H7 (cell line): ENCODE data around the gene MTAP. TPM values are rescaled to one million over a fixed set of nuclear protein-coding genes. Genes with fewer than 3 reads are reported as not detected.

Experiments used
- DNase-seq: peaks from one replicate; pipeline ENCODE4 v3.0.0; 2012
- H3K27me3 ChIP-seq: 2 replicates; pipeline ENCODE4 v1.6.0; 2011; ENCODE audit warnings: mild to moderate bottlenecking, low read length; ENCODE audit not compliant: control insufficient read depth, insufficient read depth
- H3K36me3 ChIP-seq: replicated peaks from 2 replicates; pipeline ENCODE4 v1.5.1; 2011; ENCODE audit warnings: low read length; ENCODE audit not compliant: control insufficient read depth, insufficient read depth
- H3K4me3 ChIP-seq: 2 replicates; pipeline ENCODE4 v1.5.1; 2011; ENCODE audit warnings: low read depth, mild to moderate bottlenecking, control low read depth, low read length, moderate library complexity; ENCODE audit not compliant: insufficient read depth
- total RNA-seq: library from RNA; depleted of rRNA; stranded (reverse); fragments of >200 nt; shearing (Covaris generic); gene quantifications from 2 replicates; pipeline ENCODE4 v1.2.3, GENCODE V29; 2014; rRNA removed

The MTAP gene
- total RNA-seq: 34.0 and 38.3 TPM in 2 replicates

DNA sequence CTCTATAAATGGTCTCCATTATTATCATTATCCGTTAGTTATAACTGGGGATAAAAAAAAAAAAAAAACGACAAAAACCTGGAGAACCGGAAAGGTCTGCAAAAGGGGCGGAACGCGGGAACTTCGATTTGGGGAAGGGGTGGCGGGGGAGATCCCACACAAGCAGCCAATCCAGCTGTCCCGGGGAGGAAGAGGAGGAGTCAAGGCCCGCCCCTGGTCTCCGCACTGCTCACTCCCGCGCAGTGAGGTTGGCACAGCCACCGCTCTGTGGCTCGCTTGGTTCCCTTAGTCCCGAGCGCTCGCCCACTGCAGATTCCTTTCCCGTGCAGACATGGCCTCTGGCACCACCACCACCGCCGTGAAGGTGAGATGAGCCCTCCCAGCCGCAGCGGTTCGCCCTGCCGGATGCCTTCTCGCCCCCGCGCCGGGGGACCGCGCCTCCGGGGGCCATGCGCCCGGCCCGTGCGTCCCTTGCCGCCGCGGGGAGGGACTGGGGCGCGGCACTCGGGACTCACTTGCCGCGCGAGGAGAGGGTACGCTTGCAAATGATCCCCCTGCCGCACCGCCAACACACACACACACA, at the start of gene MTAP:
MTAP (plus strand) TSS at position 219 of the 583 bp plus-strand sequence; CDS start at position 332, 113 bp downstream.
- Histone ChIP-seq H3K27me3 (peaks cover 8% of the 10 kb centered on the region; the same call in 1 of the 2 replicates), H3K4me3 (peak within 1 kb of the TSS; percentile 82), H3K36me3 (peaks cover 6% of the 10 kb centered on the region)
- peak; percentile 95 for DNase-seq

DNA sequence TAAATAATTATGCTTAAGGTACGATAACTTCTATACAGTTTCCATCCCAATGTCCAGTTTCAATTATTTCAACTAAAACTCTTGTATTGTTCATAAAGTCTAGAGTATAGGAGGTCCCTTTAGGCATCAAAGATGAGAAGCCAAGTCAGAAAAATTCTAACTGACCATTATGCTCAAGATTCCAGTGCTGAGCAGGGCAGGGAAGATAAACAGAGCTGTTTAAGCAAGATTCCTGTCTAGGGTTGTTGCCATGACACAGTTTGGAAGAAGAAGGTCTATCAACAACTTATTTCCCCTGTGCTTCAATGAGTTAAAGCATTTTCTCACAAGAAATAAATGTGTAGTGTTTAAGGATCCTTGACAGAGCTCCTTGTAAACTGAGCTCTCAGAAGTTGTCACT, 48.9 kb upstream of the MTAP start:
- H3K36me3 ChIP-seq: no peaks in the 10 kb centered on the region
- H3K4me3 ChIP-seq: no peak overlapping the region
- peaks cover 89% of the 10 kb centered on the region for H3K27me3 ChIP-seq
- DNase-seq: no peak

DNA sequence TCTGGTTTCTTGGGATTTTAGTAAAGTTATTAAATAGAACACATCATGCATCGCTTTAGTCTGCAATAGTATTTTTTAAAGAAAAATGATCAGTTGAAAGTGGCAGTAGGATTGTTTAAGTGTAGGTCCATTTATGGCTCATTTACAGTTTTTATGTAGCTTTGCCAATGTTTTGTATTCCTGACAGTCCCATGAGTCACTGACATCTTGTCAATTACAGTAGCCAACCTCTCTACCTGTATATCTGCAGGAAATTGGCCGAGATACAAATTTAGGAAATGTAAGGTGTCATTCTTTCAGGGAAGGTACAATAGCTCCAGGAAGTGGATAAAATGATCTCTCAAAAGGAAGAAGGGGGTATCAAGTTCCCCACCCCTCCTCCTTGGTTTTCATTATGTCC, 47.7 kb upstream of the MTAP start:
- no peak overlapping the region for H3K4me3 ChIP-seq
- no peaks in the 10 kb centered on the region for H3K36me3 ChIP-seq
- no peak for DNase-seq
- H3K27me3 ChIP-seq: peaks cover 89% of the 10 kb centered on the region

DNA sequence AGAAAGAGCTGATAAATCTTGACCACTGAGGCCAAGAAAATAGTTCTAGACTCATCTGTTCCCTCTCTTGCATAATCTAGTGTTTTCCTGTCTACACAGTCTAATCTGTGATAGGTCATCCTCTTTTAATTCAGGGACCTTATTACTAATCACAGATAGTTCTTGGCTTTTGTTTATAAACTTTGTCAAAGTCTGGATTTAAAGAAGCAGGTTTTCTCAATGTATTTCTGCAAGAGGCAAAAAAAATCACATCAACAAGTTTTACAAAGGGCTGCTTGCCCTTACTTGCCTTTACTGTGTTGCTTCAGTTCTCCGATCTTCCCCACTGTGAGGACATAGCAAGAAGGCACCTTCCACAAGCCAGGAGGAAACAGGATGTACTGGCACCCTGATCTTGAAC, 43.9 kb upstream of the MTAP start:
- DNase-seq: no peak
- Histone ChIP-seq H3K27me3 (peaks cover 74% of the 10 kb centered on the region), H3K36me3 (no peaks in the 10 kb centered on the region), H3K4me3 (no peak overlapping the region)

DNA sequence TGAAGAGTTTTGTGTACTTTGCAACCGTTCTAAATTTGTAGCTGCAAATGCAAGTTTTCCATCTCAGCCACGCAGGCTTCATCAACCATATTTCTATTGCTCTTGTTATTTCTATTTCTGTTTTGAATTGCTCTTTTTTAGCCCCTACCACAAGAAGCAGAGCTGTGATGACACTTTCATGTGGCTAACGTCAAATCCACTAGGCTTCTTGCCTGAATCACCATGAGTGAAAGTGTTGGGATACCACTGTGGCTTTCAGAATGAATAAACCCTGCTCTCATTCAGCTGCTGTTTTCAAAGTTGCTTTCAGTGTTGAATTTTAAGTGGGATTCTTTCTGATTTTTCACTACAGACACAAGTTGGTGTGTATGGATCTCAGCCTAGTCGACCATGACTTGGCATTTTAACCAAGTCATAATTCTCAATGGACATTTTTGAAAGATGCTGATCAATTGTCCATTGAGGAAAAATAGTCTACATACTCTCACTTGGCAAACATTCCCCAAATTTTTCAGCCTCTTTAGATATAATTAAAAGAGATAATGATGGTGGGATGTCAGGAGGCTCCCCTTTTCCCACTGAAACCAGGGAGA, 41.0 kb upstream of the MTAP start:
- DNase-seq: no peak
- H3K36me3 ChIP-seq: no peaks in the 10 kb centered on the region
- H3K27me3 ChIP-seq: peaks cover 47% of the 10 kb centered on the region
- no peak overlapping the region for H3K4me3 ChIP-seq

DNA sequence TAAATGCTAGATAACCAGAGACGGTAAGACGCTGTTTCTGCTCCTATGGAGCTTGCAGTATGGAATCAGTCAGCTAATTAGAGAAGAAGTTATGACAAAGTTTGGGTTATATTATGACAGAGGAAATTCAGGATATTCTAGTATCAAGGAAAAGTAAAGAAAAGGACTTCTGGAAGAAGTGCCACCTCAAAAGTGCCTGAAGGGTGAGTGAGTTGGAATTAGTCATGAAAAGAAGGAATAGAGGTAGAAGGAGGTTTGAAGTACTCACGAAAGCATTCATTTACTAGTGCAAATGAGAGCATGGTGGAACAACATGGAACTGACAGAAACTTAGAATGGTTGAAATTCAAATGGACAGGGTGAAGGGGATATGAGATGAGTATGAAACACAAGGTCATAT, 40.4 kb upstream of the MTAP start:
- Histone ChIP-seq H3K27me3 (peaks cover 43% of the 10 kb centered on the region), H3K4me3 (no peak overlapping the region), H3K36me3 (no peaks in the 10 kb centered on the region)
- DNase-seq: no peak

DNA sequence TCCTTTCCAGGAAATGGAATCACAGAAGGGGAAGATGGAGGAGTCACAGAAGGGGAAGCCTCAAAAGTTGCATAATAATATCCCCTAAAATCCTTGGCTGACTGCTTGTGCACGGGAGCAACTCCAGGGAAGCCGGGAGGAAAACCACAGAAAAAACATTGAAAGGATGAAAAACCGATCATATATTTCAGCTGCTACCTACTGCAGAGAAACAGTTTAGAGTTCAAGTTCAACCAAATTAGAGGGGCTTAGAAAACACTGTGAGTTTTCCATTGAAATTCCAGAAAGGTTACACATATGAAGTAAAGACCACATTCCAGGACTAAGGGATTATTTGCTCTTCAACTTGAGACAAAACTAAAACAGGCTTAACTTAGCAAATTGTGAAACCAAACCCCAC, 37.6 kb upstream of the MTAP start:
- Histone ChIP-seq H3K4me3 (no peak overlapping the region), H3K36me3 (no peaks in the 10 kb centered on the region), H3K27me3 (peaks cover 24% of the 10 kb centered on the region)
- DNase-seq: no peak

DNA sequence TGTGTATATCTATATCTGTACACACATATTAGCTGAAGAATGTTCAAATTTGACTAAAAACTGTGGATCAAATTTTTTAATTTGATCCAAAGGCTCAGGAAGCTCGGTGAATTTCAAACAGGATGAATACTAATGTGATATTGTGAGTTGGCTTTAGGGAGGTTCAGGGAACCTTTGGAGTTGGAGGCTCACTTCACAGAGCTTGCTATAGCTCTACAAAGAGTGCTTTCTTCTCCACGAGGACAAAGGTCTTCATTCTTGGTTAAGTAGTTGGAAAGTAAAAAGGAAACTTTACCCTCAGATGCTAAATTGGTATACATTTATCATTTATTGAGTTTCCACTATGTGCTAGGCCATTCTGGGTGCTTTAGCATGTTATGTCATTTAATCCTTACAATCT, 36.3 kb upstream of the MTAP start:
- H3K27me3 ChIP-seq: peaks cover 13% of the 10 kb centered on the region; the same call in 1 of the 2 replicates
- H3K36me3 ChIP-seq: no peaks in the 10 kb centered on the region
- no peak for DNase-seq
- H3K4me3 ChIP-seq: no peak overlapping the region

DNA sequence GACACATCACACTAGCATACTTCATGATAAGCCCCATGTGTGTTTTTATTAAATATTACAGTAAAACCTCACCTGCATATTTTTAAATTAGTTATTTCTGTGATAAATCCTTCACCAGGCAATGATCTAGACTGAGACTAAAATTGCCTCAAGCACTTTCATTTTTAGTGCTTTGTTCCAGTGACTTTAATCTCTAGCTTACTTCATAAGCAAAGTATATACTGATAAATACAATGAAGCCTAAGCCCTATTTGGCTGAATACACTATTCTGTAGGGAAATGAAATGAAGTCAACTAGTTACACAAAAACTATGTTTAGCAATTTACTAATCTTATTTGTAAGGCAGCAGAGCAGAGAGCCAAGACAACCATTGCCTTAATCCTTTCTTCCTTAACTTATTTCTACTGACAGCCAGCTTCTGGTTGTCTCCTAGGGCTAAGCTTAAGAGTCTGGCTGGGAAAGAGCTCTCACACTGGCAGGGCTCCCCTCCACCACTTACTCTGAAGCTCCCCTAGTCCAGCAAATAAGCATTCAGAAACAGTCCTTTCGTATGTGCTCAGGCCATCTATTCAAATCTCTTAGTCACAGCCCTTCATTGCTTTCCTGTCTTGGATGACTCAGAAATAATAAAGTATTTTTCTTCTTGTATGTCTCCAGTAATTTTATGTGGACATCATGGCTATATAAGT, 31.4 kb upstream of the MTAP start:
- Histone ChIP-seq H3K27me3 (peaks cover 12% of the 10 kb centered on the region; the same call in 1 of the 2 replicates), H3K36me3 (no peaks in the 10 kb centered on the region), H3K4me3 (no peak overlapping the region)
- no peak for DNase-seq

DNA sequence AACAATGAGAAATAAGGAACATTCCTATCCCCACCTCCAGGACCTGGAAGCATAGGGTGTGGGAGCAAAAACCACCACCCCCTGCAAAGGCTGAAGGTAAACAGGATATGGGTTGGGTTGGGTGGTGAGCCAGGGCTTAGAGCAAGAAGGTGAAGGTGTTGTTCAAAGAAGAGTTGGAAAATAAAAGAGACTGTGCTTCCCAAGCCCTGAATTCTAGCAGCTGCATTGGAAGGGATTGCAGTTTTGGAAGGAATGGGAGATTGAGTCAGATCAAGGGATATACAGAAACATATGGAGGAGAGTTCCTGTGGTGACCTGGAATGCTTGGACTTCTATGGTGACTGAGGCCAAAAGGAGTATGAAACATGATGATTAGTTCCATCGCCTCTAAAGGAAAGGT, 24.7 kb upstream of the MTAP start:
- peaks cover 7% of the 10 kb centered on the region for H3K27me3 ChIP-seq
- no peak for DNase-seq
- no peaks in the 10 kb centered on the region for H3K36me3 ChIP-seq

DNA sequence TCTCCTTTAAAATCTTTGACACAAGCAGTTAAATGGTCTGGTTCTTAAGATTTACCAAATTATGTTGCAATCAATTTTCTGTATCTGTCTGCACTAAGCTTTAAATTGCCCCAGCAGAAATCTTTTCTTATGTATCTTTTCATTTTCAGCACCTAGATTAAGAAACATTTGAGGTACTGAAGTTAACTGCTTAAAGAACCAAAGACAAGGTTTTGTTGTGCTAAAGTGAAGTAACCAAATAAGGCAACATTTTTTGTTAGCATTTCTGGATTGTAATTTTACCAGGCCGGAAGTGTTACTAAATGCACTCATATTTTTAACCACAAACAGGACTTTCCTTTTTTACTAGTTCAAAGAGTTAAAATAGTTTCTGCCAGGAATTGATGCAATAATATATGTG, 24.1 kb upstream of the MTAP start:
- H3K4me3 ChIP-seq: no peak overlapping the region
- H3K36me3 ChIP-seq: no peaks in the 10 kb centered on the region
- DNase-seq: no peak
- peaks cover 6% of the 10 kb centered on the region for H3K27me3 ChIP-seq

More for the DNA sequence above, 24.7 kb upstream of the MTAP start:
- H3K4me3 ChIP-seq: no peak overlapping the region

DNA sequence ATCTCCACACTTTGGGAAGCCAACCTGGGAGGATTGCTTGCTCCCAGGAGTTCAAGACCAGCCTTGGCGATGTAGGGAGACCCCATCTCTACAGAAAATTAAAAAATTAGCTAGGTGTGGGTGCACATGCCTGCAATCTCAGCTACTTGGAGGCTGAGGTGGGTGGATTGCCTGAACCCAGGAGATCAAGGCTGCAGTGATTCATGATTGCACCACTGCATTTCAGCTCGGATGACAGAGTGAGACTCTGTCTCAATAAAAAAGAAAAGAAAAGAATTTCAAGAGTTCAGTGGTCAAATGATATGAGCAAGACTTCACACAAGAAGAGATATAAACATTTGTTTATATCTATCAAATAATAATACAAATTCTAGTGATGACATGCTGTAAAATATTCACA, 23.0 kb upstream of the MTAP start:
- no peaks in the 10 kb centered on the region for H3K36me3 ChIP-seq
- no peak overlapping the region for H3K4me3 ChIP-seq
- peaks cover 6% of the 10 kb centered on the region for H3K27me3 ChIP-seq
- DNase-seq: no peak

DNA sequence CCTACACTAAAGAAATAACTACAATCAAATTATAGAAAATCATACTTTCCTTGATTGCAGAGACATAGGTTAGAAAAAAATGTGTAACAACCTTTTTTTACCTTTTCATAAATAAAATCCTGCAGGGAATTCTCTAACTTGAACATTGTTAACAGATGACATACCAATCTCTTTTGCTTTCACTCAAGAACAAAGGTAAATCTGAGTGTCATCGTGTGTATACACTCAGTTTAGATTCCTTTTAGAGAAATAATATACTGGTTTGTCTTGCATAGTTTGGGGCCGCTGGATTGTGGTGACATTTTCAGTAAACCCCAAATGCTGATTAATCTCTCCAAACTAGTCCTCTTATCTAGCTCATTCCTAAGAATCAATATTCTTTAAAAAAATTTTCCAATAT, 20.8 kb upstream of the MTAP start:
- DNase-seq: no peak
- Histone ChIP-seq H3K4me3 (no peak overlapping the region), H3K36me3 (no peaks in the 10 kb centered on the region), H3K27me3 (peaks cover 2% of the 10 kb centered on the region; the same call in 1 of the 2 replicates)

DNA sequence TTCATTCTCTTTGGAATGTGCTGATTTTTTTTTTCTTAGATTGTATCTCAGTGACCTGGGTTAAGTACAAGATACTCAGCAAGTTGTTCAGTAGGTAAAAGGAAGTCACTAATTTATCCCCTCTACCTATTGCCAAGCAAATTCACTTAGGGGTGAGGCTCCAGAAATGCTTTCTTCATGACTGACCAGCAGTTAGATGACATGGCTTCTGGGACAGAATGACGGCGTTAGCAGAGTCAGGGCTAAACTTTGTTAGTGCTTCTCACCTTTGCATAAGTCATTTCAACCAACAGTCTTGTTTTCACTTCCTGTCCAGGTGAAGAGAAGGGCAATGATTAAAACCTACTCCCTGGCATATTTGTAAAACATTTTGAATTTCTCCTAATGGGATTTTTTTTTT, 20.2 kb upstream of the MTAP start:
- H3K36me3 ChIP-seq: no peaks in the 10 kb centered on the region
- no peak for DNase-seq
- H3K27me3 ChIP-seq: no peaks in the 10 kb centered on the region; the same call in 1 of the 2 replicates
- H3K4me3 ChIP-seq: no peak overlapping the region

DNA sequence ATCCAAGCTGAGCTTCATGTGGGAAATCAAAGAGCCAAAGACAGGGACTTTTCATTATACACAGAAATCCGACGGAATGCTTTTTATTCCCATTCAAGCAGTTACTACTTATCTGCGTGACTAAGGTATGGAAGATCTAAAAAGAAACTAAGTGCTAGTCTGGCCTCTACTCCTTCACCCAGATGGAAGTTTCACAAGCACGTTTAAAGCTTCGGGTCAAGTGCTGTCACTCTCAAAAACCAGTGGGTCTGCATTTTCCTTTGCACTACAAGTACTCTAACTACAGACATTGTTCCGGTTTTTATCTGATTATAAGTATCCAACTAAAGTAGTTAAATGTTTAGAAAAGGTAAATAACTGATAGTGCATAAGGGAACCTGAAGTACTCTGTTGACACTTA, 13.7 kb upstream of the MTAP start:
- Histone ChIP-seq H3K27me3 (peaks cover 4% of the 10 kb centered on the region; the same call in 1 of the 2 replicates), H3K4me3 (no peak overlapping the region), H3K36me3 (no peaks in the 10 kb centered on the region)
- no peak for DNase-seq
